ENCODE data around the gene TNFRSF18.

Gene TNFRSF18

GRCh38 chr1:1240348-1240732 lies 33.9 kb upstream of the TNFRSF18 start:
- DNase-seq (ENCODE audit: low read depth): no peak
- H3K4me3 ChIP-seq (ENCODE audit: low read depth, low read length): no peak overlapping the region
- TF ChIP-seq CTCF (IDR thresholded peaks at IDR 0.05; ENCODE audit: insufficient read depth, low read depth, low read length, missing control alignments): no peak

- no peak overlapping the region for H3K4me3 ChIP-seq (ENCODE audit: low read depth, low read length)
- no peak for DNase-seq (ENCODE audit: low read depth)
- TF ChIP-seq CTCF (IDR thresholded peaks at IDR 0.05; ENCODE audit: insufficient read depth, low read depth, low read length, missing control alignments): no peak
These were observed 33.4 kb upstream of the TNFRSF18 start for GRCh38 chr1:1239614-1240347.

- TF ChIP-seq CTCF (IDR thresholded peaks at IDR 0.05; ENCODE audit: insufficient read depth, low read depth, low read length, missing control alignments): no peak
- no peak for DNase-seq (ENCODE audit: low read depth)
- H3K4me3 ChIP-seq (ENCODE audit: low read depth, low read length): no peak overlapping the region
These were observed 32.8 kb upstream of the TNFRSF18 start for GRCh38 chr1:1239227-1239613.

GRCh38 chr1:1238702-1239178 lies 32.3 kb upstream of the TNFRSF18 start:
- H3K4me3 ChIP-seq (ENCODE audit: low read depth, low read length): no peak overlapping the region
- no peak for DNase-seq (ENCODE audit: low read depth)
- no peak for TF ChIP-seq CTCF (IDR thresholded peaks at IDR 0.05; ENCODE audit: insufficient read depth, low read depth, low read length, missing control alignments)

- no peak for DNase-seq (ENCODE audit: low read depth)
- no peak for TF ChIP-seq CTCF (IDR thresholded peaks at IDR 0.05; ENCODE audit: insufficient read depth, low read depth, low read length, missing control alignments)
- no peak overlapping the region for H3K4me3 ChIP-seq (ENCODE audit: low read depth, low read length)
These were observed 31.7 kb upstream of the TNFRSF18 start for GRCh38 chr1:1237874-1238701.

GRCh38 chr1:1236945-1237873 lies 30.8 kb upstream of the TNFRSF18 start:
- TF ChIP-seq CTCF (IDR thresholded peaks at IDR 0.05; ENCODE audit: insufficient read depth, low read depth, low read length, missing control alignments): no peak
- no peak for DNase-seq (ENCODE audit: low read depth)
- no peak overlapping the region for H3K4me3 ChIP-seq (ENCODE audit: low read depth, low read length)

Data from GM12865 (cell line).